ENCODE data around the gene PHLPP2. TPM values are rescaled to one million over a fixed set of nuclear protein-coding genes. Genes with fewer than 3 reads are reported as not detected.

PHLPP2 gene
- total RNA-seq, 2 donors from 2014 or later: 8.1 to 17.1 TPM

DNA sequence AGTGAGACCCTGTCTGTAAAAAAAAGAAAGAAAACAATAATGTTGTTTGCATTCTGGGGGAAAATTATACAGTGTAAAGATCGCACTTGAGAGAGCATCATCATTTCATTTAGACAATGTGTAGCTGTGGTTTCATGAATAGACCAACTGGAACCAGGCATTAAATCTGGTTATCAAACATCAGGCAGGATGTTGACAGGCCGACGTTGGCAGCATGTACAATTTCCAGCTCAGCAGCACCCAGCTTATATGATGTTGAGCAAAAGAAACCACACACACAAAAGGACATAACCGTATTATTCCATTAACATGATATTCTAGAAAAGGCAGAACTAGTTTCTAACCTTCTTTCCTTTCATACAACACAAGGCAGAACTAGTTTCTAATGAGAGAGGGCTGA is 92.7 kb downstream of the PHLPP2 start:
- H3K4me1 ChIP-seq (ENCODE audit: control insufficient read depth in 1 of 2, low read depth in 2 of 2): peaks cover 0 to 1% of the 10 kb centered on the region in 2 donors
- H3K36me3 ChIP-seq: no peaks in the 10 kb centered on the region
- ATAC-seq (ENCODE audit: insufficient number of reproducible peaks, low FRiP score, low read depth): no peak
- TF ChIP-seq, protein P1, sequence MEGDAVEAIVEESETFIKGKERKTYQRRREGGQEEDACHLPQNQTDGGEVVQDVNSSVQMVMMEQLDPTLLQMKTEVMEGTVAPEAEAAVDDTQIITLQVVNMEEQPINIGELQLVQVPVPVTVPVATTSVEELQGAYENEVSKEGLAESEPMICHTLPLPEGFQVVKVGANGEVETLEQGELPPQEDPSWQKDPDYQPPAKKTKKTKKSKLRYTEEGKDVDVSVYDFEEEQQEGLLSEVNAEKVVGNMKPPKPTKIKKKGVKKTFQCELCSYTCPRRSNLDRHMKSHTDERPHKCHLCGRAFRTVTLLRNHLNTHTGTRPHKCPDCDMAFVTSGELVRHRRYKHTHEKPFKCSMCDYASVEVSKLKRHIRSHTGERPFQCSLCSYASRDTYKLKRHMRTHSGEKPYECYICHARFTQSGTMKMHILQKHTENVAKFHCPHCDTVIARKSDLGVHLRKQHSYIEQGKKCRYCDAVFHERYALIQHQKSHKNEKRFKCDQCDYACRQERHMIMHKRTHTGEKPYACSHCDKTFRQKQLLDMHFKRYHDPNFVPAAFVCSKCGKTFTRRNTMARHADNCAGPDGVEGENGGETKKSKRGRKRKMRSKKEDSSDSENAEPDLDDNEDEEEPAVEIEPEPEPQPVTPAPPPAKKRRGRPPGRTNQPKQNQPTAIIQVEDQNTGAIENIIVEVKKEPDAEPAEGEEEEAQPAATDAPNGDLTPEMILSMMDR (IDR thresholded peaks at IDR 0.05): no peak
- H3K27ac ChIP-seq: no peak overlapping the region
- H3K9me3 ChIP-seq: no peaks in the 10 kb centered on the region
- no peaks in the 10 kb centered on the region for H3K27me3 ChIP-seq (replicated peaks; ENCODE audit: insufficient read depth)
- no peak overlapping the region for H3K4me3 ChIP-seq
- DNase-seq (ENCODE audit: low spot score): no peak

DNA sequence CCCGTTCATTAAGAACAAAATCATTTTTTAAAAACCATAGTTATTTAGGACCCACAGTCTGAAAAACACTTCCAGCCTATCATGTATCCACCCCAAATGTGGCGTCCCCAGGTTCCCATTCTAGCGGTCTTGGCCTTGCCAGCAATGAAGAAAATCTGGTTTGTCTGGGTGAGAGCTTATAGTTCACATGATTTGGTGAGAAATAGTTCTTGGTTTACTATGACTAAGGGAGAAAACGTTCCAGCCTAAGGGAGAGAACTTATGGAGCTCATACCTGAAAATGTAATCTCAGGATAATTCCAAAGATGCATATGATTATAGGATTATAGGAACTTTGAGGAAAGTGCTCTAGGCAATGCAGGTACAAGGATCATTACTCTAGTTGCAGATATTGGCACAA is 93.7 kb downstream of the PHLPP2 start:
- TF ChIP-seq, protein P1 (IDR thresholded peaks at IDR 0.05): no peak
- DNase-seq (ENCODE audit: low spot score) (no peak), ATAC-seq (ENCODE audit: insufficient number of reproducible peaks, low FRiP score, low read depth) (no peak)
- no peaks in the 10 kb centered on the region for H3K9me3 ChIP-seq
- no peak overlapping the region for H3K4me3 ChIP-seq
- H3K27ac ChIP-seq: no peak overlapping the region
- peaks cover 8 to 11% of the 10 kb centered on the region in 2 donors for H3K4me1 ChIP-seq (ENCODE audit: control insufficient read depth in 1 of 2, low read depth in 2 of 2)
- no peaks in the 10 kb centered on the region for H3K27me3 ChIP-seq (replicated peaks; ENCODE audit: insufficient read depth)
- H3K36me3 ChIP-seq: no peaks in the 10 kb centered on the region

DNA sequence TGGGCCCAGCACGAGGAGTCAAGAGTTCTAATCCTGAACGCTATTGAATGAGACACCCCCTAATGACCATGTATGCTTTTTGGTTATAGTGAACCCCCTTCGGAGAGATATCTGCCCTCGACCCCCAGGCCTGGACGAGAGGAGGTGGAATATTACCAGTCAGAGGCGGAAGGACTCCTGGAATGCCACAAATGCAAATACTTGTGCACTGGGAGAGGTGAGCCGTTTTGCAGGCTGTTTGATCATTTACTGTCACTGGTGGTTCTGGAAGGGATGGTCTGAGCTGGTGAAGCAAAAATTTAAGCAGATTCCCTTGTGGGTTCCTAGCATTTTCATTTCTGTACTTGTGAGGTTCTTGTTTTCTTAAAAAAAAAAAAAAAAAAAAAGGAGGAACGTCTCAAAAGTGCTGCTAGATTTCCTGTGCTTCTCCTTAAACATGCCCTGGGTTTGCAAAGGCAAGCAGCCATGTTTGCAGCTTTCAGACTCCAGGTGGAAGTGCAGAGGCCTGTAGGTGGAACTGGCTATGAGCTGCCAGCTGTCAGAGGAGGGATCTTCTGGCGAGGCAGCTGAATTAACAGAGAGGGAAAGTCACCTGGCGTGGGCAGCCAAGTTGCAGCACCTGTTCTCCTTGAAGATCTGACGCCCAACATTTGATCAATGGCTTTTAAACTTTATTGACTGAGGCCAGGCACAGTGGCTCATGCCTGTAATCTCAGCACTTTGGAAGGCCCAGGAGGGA is 95.1 kb downstream of the PHLPP2 start:
- ATAC-seq (ENCODE audit: insufficient number of reproducible peaks, low FRiP score, low read depth): no peak
- no peak overlapping the region for H3K27ac ChIP-seq
- H3K4me1 ChIP-seq (ENCODE audit: control insufficient read depth in 1 of 2, low read depth in 2 of 2): peaks cover 8 to 11% of the 10 kb centered on the region in 2 donors
- no peaks in the 10 kb centered on the region for H3K9me3 ChIP-seq
- H3K4me3 ChIP-seq: no peak overlapping the region
- H3K27me3 ChIP-seq (replicated peaks; ENCODE audit: insufficient read depth): no peaks in the 10 kb centered on the region
- no peaks in the 10 kb centered on the region for H3K36me3 ChIP-seq
- TF ChIP-seq, protein P1 (IDR thresholded peaks at IDR 0.05): no peak
- DNase-seq (ENCODE audit: low spot score): no peak

DNA sequence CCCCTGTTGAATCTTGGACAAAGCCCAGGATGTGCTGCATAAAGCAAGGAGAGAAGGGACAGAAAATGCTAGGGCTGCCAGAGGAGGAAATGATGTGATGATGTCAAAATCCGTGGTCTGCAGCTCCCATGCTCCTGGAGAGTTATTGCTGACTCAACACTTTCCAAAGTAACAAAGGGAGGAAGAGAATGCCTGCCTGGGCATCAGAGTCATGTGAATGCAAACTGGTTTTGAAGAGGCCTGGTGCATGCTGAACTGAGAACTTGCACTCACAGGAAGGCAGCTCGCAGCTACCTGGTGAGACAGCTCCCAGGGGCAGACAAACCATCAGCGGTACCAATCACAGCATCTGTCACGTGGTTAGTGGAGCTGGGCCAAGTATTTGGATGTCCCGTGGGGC is 95.7 kb downstream of the PHLPP2 start:
- Histone ChIP-seq H3K9me3 (no peaks in the 10 kb centered on the region), H3K36me3 (no peaks in the 10 kb centered on the region), H3K4me3 (no peak overlapping the region), H3K27ac (no peak overlapping the region), H3K4me1 (ENCODE audit: control insufficient read depth in 1 of 2, low read depth in 2 of 2) (peaks cover 8 to 11% of the 10 kb centered on the region in 2 donors), H3K27me3 (replicated peaks; ENCODE audit: insufficient read depth) (no peaks in the 10 kb centered on the region)
- TF ChIP-seq, protein P1 (IDR thresholded peaks at IDR 0.05): no peak
- DNase-seq (ENCODE audit: low spot score) (no peak), ATAC-seq (ENCODE audit: insufficient number of reproducible peaks, low FRiP score, low read depth) (no peak)

DNA sequence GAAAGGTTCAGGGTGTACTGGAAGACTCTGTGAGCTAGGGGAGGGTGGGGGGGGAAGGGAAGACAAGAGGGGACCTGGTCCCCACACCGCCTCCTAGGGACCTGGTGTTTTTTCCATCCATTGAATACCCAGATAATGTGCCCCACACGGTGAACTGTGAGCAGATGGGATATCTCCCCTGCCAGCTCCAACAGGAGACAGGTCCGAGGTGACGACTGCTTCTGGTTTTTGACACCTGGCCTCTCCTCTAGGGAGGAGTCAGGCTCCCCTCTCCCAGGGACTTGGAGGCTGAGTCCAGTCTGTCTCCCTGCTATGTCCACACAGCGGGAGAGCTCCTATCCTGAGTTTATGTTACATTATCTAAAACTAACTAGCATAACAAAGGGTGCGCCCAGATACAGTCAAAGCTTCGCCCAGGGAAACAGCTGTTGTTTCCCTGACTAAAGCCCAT is 96.7 kb downstream of the PHLPP2 start:
- ATAC-seq (ENCODE audit: insufficient number of reproducible peaks, low FRiP score, low read depth) (no peak), DNase-seq (ENCODE audit: low spot score) (no peak)
- Histone ChIP-seq H3K27ac (no peak overlapping the region), H3K27me3 (replicated peaks; ENCODE audit: insufficient read depth) (no peaks in the 10 kb centered on the region), H3K4me1 (ENCODE audit: control insufficient read depth in 1 of 2, low read depth in 2 of 2) (peaks cover 8 to 11% of the 10 kb centered on the region in 2 donors), H3K9me3 (no peaks in the 10 kb centered on the region), H3K4me3 (no peak overlapping the region), H3K36me3 (no peaks in the 10 kb centered on the region)
- TF ChIP-seq, protein P1 (IDR thresholded peaks at IDR 0.05): no peak
